ENCODE measurements around the gene LYRM7.
A peak's percentile ranks its signal among the peaks of the same experiment; 100 is the strongest.
"Not testable (repeated sequence)": the region's sequence is repeated elsewhere in the genome, so short reads cannot be mapped to it uniquely, and the experiment has no call there.

The LYRM7 gene

GRCh38 chr5:131180407-131180806 is 9.7 kb downstream of the LYRM7 start:
- no peak for DNase-seq (ENCODE audit: low read depth)

- no peak for DNase-seq (ENCODE audit: low read depth)
These were observed 12.1 kb downstream of the LYRM7 start for GRCh38 chr5:131182839-131183238.

- no peak for DNase-seq (ENCODE audit: low read depth)
These were observed 14.9 kb downstream of the LYRM7 start for GRCh38 chr5:131185523-131186104.

- DNase-seq (ENCODE audit: low read depth) = no peak
These were observed 16.0 kb downstream of the LYRM7 start for GRCh38 chr5:131186561-131187256.

GRCh38 chr5:131193106-131193505 is 22.4 kb downstream of the LYRM7 start:
- no peak for DNase-seq (ENCODE audit: low read depth)

GRCh38 chr5:131193897-131194296 is 23.2 kb downstream of the LYRM7 start:
- not testable (repeated sequence) for DNase-seq (ENCODE audit: low read depth)

- no peak for DNase-seq (ENCODE audit: low read depth)
These were observed 24.0 kb downstream of the LYRM7 start for GRCh38 chr5:131194725-131195124.

GRCh38 chr5:131195696-131196095 is 25.0 kb downstream of the LYRM7 start:
- no peak for DNase-seq (ENCODE audit: low read depth)

- no peak for DNase-seq (ENCODE audit: low read depth)
These were observed 25.6 kb downstream of the LYRM7 start for GRCh38 chr5:131196331-131196730.

GRCh38 chr5:131198625-131199024 is 27.9 kb downstream of the LYRM7 start:
- DNase-seq (ENCODE audit: low read depth) = no peak

- no peak for DNase-seq (ENCODE audit: low read depth)
These were observed 29.8 kb downstream of the LYRM7 start for GRCh38 chr5:131200560-131200959.

- no peak for DNase-seq (ENCODE audit: low read depth)
These were observed 34.2 kb downstream of the LYRM7 start for GRCh38 chr5:131204964-131205363.

- no peak for DNase-seq (ENCODE audit: low read depth)
These were observed 35.3 kb downstream of the LYRM7 start for GRCh38 chr5:131206061-131206460.

GRCh38 chr5:131206772-131207171 is 36.0 kb downstream of the LYRM7 start:
- no peak for DNase-seq (ENCODE audit: low read depth)

GRCh38 chr5:131209175-131209505 is 38.4 kb downstream of the LYRM7 start:
- no peak for DNase-seq (ENCODE audit: low read depth)

GRCh38 chr5:131209506-131210150 is 38.9 kb downstream of the LYRM7 start:
- no peak for DNase-seq (ENCODE audit: low read depth)

- no peak for DNase-seq (ENCODE audit: low read depth)
These were observed 39.4 kb downstream of the LYRM7 start for GRCh38 chr5:131210151-131210510.

GRCh38 chr5:131211669-131212068 is 40.9 kb downstream of the LYRM7 start:
- no peak for DNase-seq (ENCODE audit: low read depth)

- no peak for DNase-seq (ENCODE audit: low read depth)
These were observed 41.8 kb downstream of the LYRM7 start for GRCh38 chr5:131212471-131213021.

GRCh38 chr5:131214609-131215227 is 44.0 kb downstream of the LYRM7 start:
- DNase-seq (ENCODE audit: low read depth) = no peak

GRCh38 chr5:131217791-131218190 is 47.0 kb downstream of the LYRM7 start:
- DNase-seq (ENCODE audit: low read depth) = no peak

GRCh38 chr5:131218392-131218791 is 47.6 kb downstream of the LYRM7 start:
- DNase-seq (ENCODE audit: low read depth) = peak; percentile 36

- no peak for DNase-seq (ENCODE audit: low read depth)
These were observed 49.8 kb downstream of the LYRM7 start for GRCh38 chr5:131220566-131220965.
